ENCODE measurements around the gene CASK. TPM values are rescaled to one million over a fixed set of nuclear protein-coding genes. Genes with fewer than 3 reads are reported as not detected.
"Not testable (repeated sequence)": the region's sequence is repeated elsewhere in the genome, so short reads cannot be mapped to it uniquely, and the experiment has no call there.

CASK gene
- total RNA-seq, 1 donor from 2014 or later, result 56.1 TPM

GRCh38 chrX:41629539-41629938, 293.8 kb downstream of the CASK start:
- no peak for DNase-seq (ENCODE audit: low spot score)

GRCh38 chrX:41621222-41621723, 302.1 kb downstream of the CASK start:
- peak; percentile 60 for DNase-seq (ENCODE audit: low spot score)

- no peak for DNase-seq (ENCODE audit: low spot score)
These were observed 304.1 kb downstream of the CASK start for GRCh38 chrX:41619221-41619620.

GRCh38 chrX:41616935-41617334, 306.4 kb downstream of the CASK start:
- no peak for DNase-seq (ENCODE audit: low spot score)

GRCh38 chrX:41616255-41616654, 307.1 kb downstream of the CASK start:
- DNase-seq (ENCODE audit: low spot score), result no peak

GRCh38 chrX:41608244-41608643, 315.1 kb downstream of the CASK start:
- DNase-seq (ENCODE audit: low spot score), result no peak

DNA sequence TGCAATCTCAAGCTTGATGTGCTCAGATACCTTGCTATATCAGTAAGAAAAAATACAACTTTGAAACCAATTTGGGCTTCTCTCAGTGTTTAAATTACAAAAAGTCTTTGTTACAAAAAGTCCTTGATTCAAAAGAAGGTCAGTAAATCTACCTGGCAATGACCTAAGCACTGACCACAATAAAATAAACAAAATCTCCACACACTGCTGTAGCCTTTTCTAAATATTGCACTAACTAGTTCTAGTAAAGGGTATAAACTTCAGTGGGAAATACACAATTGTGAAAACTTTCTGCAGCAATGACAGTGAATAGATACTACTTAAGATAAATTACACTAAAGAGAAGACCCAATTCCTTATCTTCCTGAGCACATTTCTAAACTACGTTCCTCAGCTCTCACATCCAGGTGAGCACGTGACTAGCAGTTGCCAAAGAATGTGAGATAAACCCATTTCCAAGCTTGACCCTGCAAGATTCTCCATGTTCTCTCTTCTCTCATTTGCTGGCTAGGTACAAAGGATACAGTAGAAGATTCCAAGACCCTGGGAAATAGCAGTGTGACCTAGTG, 316.0 kb downstream of the CASK start:
- DNase-seq (ENCODE audit: low spot score), result no peak

DNA sequence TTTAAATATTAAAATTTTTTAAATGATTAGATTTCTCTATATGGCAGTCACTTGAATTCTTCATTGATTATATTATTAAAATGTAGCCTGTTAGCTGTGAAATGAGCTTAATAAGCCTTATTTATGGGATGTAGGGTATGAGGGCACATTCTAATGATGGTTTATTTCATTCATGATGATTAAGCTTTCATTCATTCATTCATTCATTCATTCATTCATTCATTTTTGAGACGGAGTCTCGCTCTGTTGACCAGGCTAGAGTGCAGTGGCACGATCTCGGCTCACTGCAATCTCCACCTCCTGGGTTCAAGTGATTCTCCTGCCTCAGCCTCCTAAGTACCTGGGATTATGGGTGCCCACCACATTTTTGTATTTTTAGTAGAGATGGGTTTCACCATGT, 317.3 kb downstream of the CASK start:
- not testable (repeated sequence) for DNase-seq (ENCODE audit: low spot score)

- no peak for DNase-seq (ENCODE audit: low spot score)
These were observed 318.4 kb downstream of the CASK start for GRCh38 chrX:41604766-41605543.

- DNase-seq (ENCODE audit: low spot score), result no peak
These were observed 319.2 kb downstream of the CASK start for GRCh38 chrX:41604177-41604576.

DNA sequence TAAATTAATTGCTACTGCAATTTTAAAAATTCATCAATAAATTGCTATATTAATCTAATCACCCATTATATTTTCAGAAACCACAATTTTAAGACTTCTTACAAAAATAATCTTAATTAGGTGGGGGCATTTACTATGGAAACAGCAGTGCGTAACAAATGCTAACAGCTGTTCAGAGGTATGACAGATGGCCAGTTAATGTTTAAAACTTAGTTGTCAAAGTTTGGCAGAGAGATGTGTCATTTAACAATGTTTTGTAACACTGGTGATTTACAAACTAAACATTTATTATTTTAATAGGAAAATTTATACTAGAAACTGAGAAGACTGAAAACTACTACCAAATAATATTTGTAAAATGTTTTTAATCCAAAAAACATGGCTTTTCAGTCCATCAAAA, 319.8 kb downstream of the CASK start:
- no peak for DNase-seq (ENCODE audit: low spot score)

DNA sequence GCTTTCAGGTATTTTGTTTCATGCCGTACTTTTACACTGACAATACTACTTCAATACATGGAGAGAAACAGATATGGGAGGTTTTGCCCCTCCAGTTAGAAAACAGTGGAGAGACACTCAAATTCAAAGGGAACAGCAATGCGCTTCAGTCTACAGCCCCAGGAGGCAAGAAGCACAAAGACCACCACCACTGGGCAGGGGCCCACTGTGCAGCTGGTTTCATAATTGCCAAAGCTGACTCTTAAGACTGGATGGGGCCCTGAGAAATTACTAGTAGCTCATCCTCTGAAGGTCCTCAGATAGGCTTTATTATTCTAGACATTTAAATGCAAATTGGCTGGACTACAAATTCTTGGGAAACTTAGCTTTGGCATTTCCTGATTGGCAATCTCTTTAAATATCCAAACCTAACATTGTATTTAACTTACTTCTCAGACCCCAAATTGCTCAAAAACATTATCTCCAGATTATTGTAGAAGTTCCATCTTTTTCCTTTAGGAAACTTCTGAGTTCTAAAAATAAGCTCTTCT, 320.5 kb downstream of the CASK start:
- no peak for DNase-seq (ENCODE audit: low spot score)

- no peak for DNase-seq (ENCODE audit: low spot score)
These were observed 323.1 kb downstream of the CASK start for GRCh38 chrX:41600291-41600690.

- no peak for DNase-seq (ENCODE audit: low spot score)
These were observed 323.8 kb downstream of the CASK start for GRCh38 chrX:41599507-41599906.

GRCh38 chrX:41596596-41596995, 326.8 kb downstream of the CASK start:
- no peak for DNase-seq (ENCODE audit: low spot score)

DNA sequence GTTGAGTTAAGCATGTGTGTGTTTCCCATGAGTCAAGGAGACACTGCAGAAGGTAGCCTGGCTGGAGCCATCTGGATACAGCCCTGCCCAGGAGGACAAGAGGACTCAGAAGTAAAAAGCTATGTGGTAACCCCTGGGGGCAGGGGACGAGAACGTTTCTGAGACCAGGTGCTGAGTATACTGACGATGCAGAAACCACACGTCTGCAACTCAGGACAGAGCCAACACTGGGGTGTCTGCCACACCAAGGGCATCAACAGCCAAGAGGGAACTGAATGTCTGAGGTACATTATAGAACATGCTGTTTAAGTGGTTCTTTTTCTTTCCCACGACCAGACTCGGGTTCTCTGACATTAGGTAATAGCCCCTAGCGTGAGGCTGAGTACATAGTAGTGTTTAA, 328.7 kb downstream of the CASK start:
- no peak for DNase-seq (ENCODE audit: low spot score)

DNA sequence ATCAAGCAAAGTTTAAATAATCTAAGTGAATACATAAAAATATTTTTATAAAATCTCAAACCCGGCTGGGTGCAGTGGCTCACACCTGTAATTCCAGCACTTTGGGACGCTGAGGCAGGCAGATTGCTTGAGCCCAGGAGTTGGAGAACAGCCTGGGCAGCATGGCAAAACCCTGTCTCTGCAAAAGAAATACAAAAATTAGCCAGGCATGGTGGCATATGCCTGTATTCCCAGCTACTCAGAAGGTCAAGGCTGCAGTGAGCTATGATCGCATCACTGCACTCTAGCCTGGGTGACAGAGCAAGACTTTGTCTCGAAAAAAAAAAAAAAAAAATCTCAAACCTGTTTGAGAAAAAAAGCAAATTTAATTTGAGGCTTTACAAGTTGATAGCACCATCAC, 331.4 kb downstream of the CASK start:
- no peak for DNase-seq (ENCODE audit: low spot score)

GRCh38 chrX:41590641-41591040, 332.7 kb downstream of the CASK start:
- DNase-seq (ENCODE audit: low spot score), result no peak

DNA sequence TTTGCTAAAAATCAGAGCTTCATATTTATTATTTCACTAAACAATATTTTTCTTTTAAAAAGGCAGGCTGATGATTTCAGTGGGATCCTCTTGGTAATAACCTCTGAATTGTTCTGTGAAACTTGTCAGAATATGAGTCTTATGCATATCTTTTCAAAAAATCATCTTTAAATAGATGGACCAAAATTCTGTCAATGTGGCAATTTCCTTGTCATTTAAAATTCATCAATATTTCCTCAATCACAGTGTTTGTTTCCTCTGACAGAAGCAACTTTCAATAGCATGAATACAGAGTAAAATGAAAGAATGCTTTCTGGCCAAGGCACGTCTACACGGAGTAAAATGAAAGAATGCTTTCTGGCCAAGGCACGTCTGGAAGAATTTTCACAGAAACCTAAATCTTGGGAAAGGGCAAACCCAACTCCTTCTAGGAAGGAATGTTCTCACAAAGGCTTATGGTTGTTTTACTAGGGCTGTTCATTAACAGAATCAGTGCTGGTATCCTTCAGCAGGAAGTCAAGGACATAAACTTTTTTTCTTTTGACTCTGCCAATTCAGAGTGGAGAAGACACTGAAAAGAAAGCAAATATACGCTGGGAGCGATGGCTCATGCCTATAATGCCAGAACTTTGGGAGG, 333.6 kb downstream of the CASK start:
- no peak for DNase-seq (ENCODE audit: low spot score)

DNA sequence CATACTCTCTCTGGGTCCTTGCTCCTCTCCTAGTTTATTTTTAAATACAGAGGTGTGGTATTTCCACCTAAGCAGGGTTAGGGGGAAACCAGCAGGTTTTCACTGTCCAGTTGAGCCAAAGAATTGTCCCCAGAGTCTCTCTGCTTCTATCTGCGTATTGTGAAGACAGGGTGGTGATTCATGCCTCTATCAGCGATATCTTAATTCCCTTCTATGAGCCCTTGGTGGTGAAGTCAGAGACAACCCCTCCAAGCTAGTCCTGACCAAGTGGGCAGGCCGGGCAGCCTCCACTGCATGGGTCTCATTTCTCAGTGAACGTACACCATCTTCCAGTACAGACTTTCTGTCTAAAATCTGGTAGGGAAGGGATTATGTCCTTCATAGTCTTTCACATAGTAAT, 335.1 kb downstream of the CASK start:
- DNase-seq (ENCODE audit: low spot score), result no peak

DNA sequence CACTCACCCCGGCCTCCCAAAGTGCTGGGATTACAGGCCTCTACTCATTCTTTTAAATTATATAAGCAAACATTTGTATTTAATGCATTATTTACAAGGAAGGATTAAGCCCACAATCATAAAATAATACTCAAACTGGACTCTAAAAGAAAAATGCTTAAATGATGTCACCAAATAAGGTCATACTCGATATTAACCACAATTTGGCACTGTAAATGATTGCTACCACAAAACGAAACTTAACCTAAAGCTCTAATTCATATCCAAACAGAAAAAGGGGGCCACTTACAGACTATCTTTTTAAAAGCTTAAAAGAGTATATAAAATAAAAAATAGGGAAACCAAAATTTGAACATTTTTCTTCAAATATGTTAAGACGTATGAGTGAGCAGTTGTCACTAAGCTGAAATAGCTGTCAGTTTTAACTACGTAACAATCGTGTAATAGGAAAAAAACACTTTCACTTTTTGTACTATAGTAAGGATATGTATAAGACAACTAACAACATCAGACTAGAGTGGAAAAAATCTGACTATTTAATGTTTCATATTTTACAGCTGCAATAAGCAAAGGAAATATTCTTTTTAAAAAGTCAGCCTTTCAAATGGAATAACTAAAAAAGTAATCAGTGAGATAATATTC, 342.8 kb downstream of the CASK start:
- no peak for DNase-seq (ENCODE audit: low spot score)

DNA sequence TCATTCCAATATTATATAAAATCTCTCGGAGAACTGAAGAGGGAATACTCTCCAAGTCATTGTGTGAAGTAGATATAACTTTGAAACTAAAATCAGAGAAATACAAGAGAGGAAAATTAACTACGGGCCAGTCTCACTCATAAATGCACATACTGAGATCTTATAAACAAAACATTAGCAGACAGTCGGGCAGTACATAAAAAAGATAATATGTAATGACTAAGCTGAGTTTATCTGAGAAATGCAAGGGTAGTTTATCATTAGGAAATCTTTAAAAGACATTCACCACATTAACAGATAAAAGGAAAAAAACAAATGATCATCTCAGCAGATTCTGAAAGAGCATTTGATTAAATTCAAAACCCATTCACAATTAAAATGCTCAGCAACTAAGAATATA, 359.5 kb downstream of the CASK start:
- no peak for DNase-seq (ENCODE audit: low spot score)

Data from mucosa of gallbladder (tissue), 1 donor.